K562 (cell line): ENCODE data around the gene SERPINE2. TPM values are rescaled to one million over a fixed set of nuclear protein-coding genes. Genes with fewer than 3 reads are reported as not detected.

Experiments
- ARID3A ChIP-seq: IDR thresholded peaks from 2 replicates; pipeline ENCODE4 v1.6.1; 2012; ENCODE audit warnings: low read depth, low read length, improper control_type of control experiment, borderline replicate concordance
- C11orf30 ChIP-seq: fragments of 450-650 bp; IDR thresholded peaks from 2 replicates; pipeline ENCODE4 v1.6.1; 2016; ENCODE audit warnings: low read depth, mild to moderate bottlenecking
- CEBPB ChIP-seq: fragments of 450-650 bp; IDR thresholded peaks from 2 replicates; pipeline ENCODE4 v1.6.1; 2016; ENCODE audit warnings: missing genetic modification characterization, missing compliant biosample characterization
- CHD1 ChIP-seq: fragments of 200-600 bp; sonication (generic); IDR thresholded peaks from one replicate; pipeline ENCODE4 v1.6.1; 2012; ENCODE audit warnings: mild to moderate bottlenecking, moderate library complexity, low read length, inconsistent platforms
- CREB3 ChIP-seq: fragments of 450-650 bp; conservative IDR thresholded peaks from 2 replicates; pipeline ENCODE4 v1.6.1; 2016; ENCODE audit warnings: missing genetic modification characterization, low read depth, mild to moderate bottlenecking, missing compliant biosample characterization, moderate library complexity
- DDX20 ChIP-seq: fragments of 450-650 bp; IDR thresholded peaks from 2 replicates; pipeline ENCODE4 v1.6.1; 2016; ENCODE audit warnings: missing genetic modification characterization, low read depth, mild to moderate bottlenecking, missing compliant biosample characterization, moderate library complexity
- E2F4 ChIP-seq: sonication (generic); formaldehyde crosslinking; IDR thresholded peaks from 2 replicates; pipeline ENCODE4 v1.8.0; 2022; ENCODE audit warnings: mild to moderate bottlenecking, low read depth, missing genetic modification reagents
- FOXJ3 ChIP-seq: sonication (generic); formaldehyde crosslinking; IDR thresholded peaks from 2 replicates; pipeline ENCODE4 v1.4.0; 2020; ENCODE audit warnings: mild to moderate bottlenecking, missing genetic modification reagents
- FOXK2 ChIP-seq, 2 experiments: fragments of 450-650 bp; IDR thresholded peaks in 1 of 2; conservative IDR thresholded peaks in 1 of 2; 2 replicates each; pipeline ENCODE4 v1.6.1; 2016; ENCODE audit warnings: low read depth in 2 of 2, mild to moderate bottlenecking in 1 of 2
- HLTF ChIP-seq: fragments of 450-650 bp; IDR thresholded peaks from 2 replicates; pipeline ENCODE4 v1.6.1; 2016
- HMGXB4 ChIP-seq: sonication (generic); formaldehyde crosslinking; IDR thresholded peaks from 2 replicates; pipeline ENCODE4 v1.8.1; 2023; ENCODE audit warnings: mild to moderate bottlenecking, missing genetic modification reagents
- HOMEZ ChIP-seq: fragments of 250-450 bp; sonication (Bioruptor Pico); IDR thresholded peaks from 2 replicates; pipeline ENCODE4 v1.4.0; 2020; ENCODE audit warnings: mild to moderate bottlenecking, moderate library complexity
- KDM4B ChIP-seq, 2 experiments: fragments of 450-650 bp in 1 of 2; sonication (generic) in 1 of 2; IDR thresholded peaks; 2 replicates each; pipeline ENCODE4 v1.6.1; 2016 to 2017; ENCODE audit warnings: borderline replicate concordance in 2 of 2, antibody characterized with exemption in 1 of 2, low read depth in 1 of 2, mild to moderate bottlenecking in 1 of 2
- MTF1 ChIP-seq: fragments of 250-450 bp; sonication (Bioruptor Pico); IDR thresholded peaks from 2 replicates; pipeline ENCODE4 v1.9.0; 2021; ENCODE audit warnings: moderate library complexity, mild to moderate bottlenecking, inconsistent platforms, borderline replicate concordance
- MXD1 ChIP-seq: fragments of 250-450 bp; sonication (Bioruptor Pico); IDR thresholded peaks from 2 replicates; pipeline ENCODE4 v1.8.0; 2021; ENCODE audit warnings: borderline replicate concordance, mild to moderate bottlenecking, moderate library complexity; ENCODE audit not compliant: poor library complexity, severe bottlenecking
- NCOA4 ChIP-seq: fragments of 450-650 bp; IDR thresholded peaks from 2 replicates; pipeline ENCODE4 v1.6.1; 2018; ENCODE audit warnings: mild to moderate bottlenecking; ENCODE audit not compliant: partially characterized antibody
- NEUROD1 ChIP-seq: fragments of 150-350 bp; IDR thresholded peaks from 2 replicates; pipeline ENCODE4 v1.6.1; 2014; ENCODE audit warnings: borderline replicate concordance, low read length, low read depth; ENCODE audit not compliant: partially characterized antibody
- PML ChIP-seq: IDR thresholded peaks from 2 replicates; pipeline ENCODE4 v1.6.1; 2012; ENCODE audit warnings: low read length, inconsistent platforms
- TAF7 ChIP-seq: fragments of 450-650 bp; IDR thresholded peaks from 2 replicates; pipeline ENCODE4 v1.6.1; 2016; ENCODE audit warnings: missing genetic modification characterization, missing compliant biosample characterization
- polyA plus RNA-seq, 8 experiments: library from polyadenylated mRNA; depleted of rRNA in 4 of 8; stranded (reverse) in 5 of 8; unstranded in 3 of 8; fragments of >200 nt; fragmentation: Nextera tagmentation in 2 of 8; fragmentation: Illumina TruSeq in 1 of 8; extraction: Ambion mirVana in 2 of 8; extraction: Trizol in 1 of 8; gene quantifications; 2 replicates each; pipeline versions ENCODE4 v1.2.1 to v1.2.3, GENCODE V29; 2011 to 2014; ENCODE audit warnings: inconsistent platforms in 1 of 8, missing spikeins in 1 of 8
- total RNA-seq, 7 experiments: library from RNA; depleted of rRNA in 6 of 7; stranded (reverse); fragments of >200 nt in 6 of 7; fragmentation: Illumina TruSeq in 2 of 7; extraction: Trizol in 2 of 7; gene quantifications; 2 replicates each; pipeline versions ENCODE4 v1.2.1 to v1.2.3, GENCODE V29; 2011 to 2021; ENCODE audit warnings: low replicate concordance in 1 of 7

Gene SERPINE2
- total and polyA plus RNA-seq, 9 of the 15 experiments (the other 6 are each of a cell fraction or from before 2014, with no cell fraction given) = 0.03 to 0.16 (median 0.13) TPM; not detected in 6

- TF ChIP-seq E2F4 (CRISPR knock-in tag) (no peak), KDM4B (IDR thresholded peaks at IDR 0.05; ENCODE audit: borderline replicate concordance in 2 of 2, low read depth in 1 of 2) (no peak), FOXK2 (conservative IDR thresholded peaks at IDR 0.05 in 1 of 2, IDR thresholded peaks at IDR 0.05 in 1 of 2; ENCODE audit: low read depth in 2 of 2) (no peak), NEUROD1 (peak; percentile 94), CEBPB (tag) (no peak), MXD1 (CRISPR knock-in tag) (no peak), CREB3 (tag) (no peak), FOXJ3 (CRISPR knock-in tag) (no peak), MTF1 (no peak), NCOA4 (no peak), HMGXB4 (CRISPR knock-in tag) (no peak), PML (peak; percentile 44; the same call in 1 of the 2 replicates), HLTF (no peak), HOMEZ (CRISPR knock-in tag) (no peak), C11orf30 (0 out of 2 replicates have a peak, but pooled peaks have one; percentile 13), ARID3A (no peak), DDX20 (tag) (no peak), CHD1 (no peak), TAF7 (tag) (no peak)
Measured at GRCh38 chr2:223944703-223945531, 94.2 kb downstream of the SERPINE2 start, which contains the start of gene WDFY1 (continued).
